Measurements from ENCODE around the gene TFDP2. TPM values are rescaled to one million over a fixed set of nuclear protein-coding genes. Genes with fewer than 3 reads are reported as not detected.
"Not testable (repeated sequence)": the region's sequence is repeated elsewhere in the genome, so short reads cannot be mapped to it uniquely, and the experiment has no call there.

Gene TFDP2
- total and polyA plus RNA-seq, 9 donors = 21.3 to 43.7 (median 34.7) TPM

GRCh38 chr3:142152384-142152783 is 3.0 kb upstream of the TFDP2 start:
- no CpG with 5 or more reads among the region's 3 CpGs for WGBS (ENCODE audit: insufficient coverage)
- no peak overlapping the region for H3K4me3 ChIP-seq (ENCODE audit: low read length)
- peaks cover 6% of the 10 kb centered on the region for H3K4me1 ChIP-seq (ENCODE audit: control insufficient read depth, insufficient read depth, low read length)
- no peaks in the 10 kb centered on the region for H3K36me3 ChIP-seq (ENCODE audit: control insufficient read depth, insufficient read depth, low read length)
- DNase-seq = no peak
- H3K27ac ChIP-seq (ENCODE audit: low read length) = no peak overlapping the region
- H3K9me3 ChIP-seq (replicated peaks; ENCODE audit: control insufficient read depth, low read depth, low read length) = no peaks in the 10 kb centered on the region
- H3K27me3 ChIP-seq (ENCODE audit: control insufficient read depth, insufficient read depth, low read length) = no peaks in the 10 kb centered on the region

DNA sequence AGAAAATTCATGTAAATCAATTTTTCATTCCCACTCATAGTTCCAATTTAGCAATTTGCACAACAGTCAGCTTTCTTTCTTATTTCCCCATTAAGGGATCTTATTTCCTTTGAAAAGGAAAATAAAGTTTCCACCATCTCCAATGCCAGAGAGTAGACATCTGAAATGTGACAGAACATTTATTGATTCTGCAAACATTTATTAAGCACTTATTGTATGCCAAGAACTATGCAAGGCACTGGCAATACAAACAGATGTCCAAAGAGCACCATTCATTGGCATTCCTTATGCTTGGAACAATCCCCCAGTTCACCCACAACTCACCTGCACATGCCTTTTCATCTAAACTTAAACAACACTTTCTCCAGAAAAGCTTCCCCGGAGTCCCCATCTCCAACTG is 2.5 kb upstream of the TFDP2 start:
- Histone ChIP-seq H3K27me3 (ENCODE audit: control insufficient read depth, insufficient read depth, low read length) (no peaks in the 10 kb centered on the region), H3K27ac (ENCODE audit: low read length) (no peak overlapping the region), H3K36me3 (ENCODE audit: control insufficient read depth, insufficient read depth, low read length) (no peaks in the 10 kb centered on the region), H3K9me3 (replicated peaks; ENCODE audit: control insufficient read depth, low read depth, low read length) (no peaks in the 10 kb centered on the region), H3K4me1 (ENCODE audit: control insufficient read depth, insufficient read depth, low read length) (peaks cover 6% of the 10 kb centered on the region), H3K4me3 (ENCODE audit: low read length) (no peak overlapping the region)
- 89% methylated on average over 1 of the region's 1 CpG for WGBS (ENCODE audit: insufficient coverage)
- DNase-seq = no peak

- H3K27ac ChIP-seq (ENCODE audit: low read length) = no peak overlapping the region
- no peaks in the 10 kb centered on the region for H3K9me3 ChIP-seq (replicated peaks; ENCODE audit: control insufficient read depth, low read depth, low read length)
- no peak overlapping the region for H3K4me3 ChIP-seq (ENCODE audit: low read length)
- H3K27me3 ChIP-seq (ENCODE audit: control insufficient read depth, insufficient read depth, low read length) = no peaks in the 10 kb centered on the region
- no peak for DNase-seq
- H3K4me1 ChIP-seq (ENCODE audit: control insufficient read depth, insufficient read depth, low read length) = peaks cover 6% of the 10 kb centered on the region
- H3K36me3 ChIP-seq (ENCODE audit: control insufficient read depth, insufficient read depth, low read length) = no peaks in the 10 kb centered on the region
- no CpG with 5 or more reads among the region's 3 CpGs for WGBS (ENCODE audit: insufficient coverage)
These were observed 1.9 kb upstream of the TFDP2 start for GRCh38 chr3:142151240-142151639.

DNA sequence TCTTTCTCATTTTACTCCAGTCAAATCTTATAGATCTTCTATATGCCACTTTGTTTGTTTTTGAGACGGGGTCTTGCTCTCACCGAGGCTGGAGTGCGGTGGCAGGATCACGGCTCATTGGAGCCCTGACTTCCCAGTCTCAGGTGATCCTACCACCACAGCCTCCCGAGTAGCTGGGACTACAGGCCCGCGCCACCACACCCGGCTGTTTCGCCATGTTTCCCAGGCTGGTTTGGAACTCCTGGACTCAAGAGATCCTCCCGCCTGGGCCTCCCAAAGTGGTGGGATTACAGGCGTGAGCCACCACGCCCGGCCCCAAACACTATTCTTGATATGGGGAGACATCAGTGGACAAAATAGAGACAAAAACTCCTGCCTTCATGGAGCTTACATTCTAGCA is 927 bp upstream of the TFDP2 start:
- Histone ChIP-seq H3K9me3 (replicated peaks; ENCODE audit: control insufficient read depth, low read depth, low read length) (no peaks in the 10 kb centered on the region), H3K36me3 (ENCODE audit: control insufficient read depth, insufficient read depth, low read length) (no peaks in the 10 kb centered on the region), H3K4me3 (ENCODE audit: low read length) (no peak overlapping the region), H3K27me3 (ENCODE audit: control insufficient read depth, insufficient read depth, low read length) (no peaks in the 10 kb centered on the region), H3K27ac (ENCODE audit: low read length) (no peak overlapping the region), H3K4me1 (ENCODE audit: control insufficient read depth, insufficient read depth, low read length) (peaks cover 6% of the 10 kb centered on the region)
- 96% methylated on average over 11 of the region's 13 CpGs for WGBS (ENCODE audit: insufficient coverage)
- DNase-seq = no peak

- no peaks in the 10 kb centered on the region for H3K36me3 ChIP-seq (ENCODE audit: control insufficient read depth, insufficient read depth, low read length)
- peak overlapping the region; percentile 47 for H3K27ac ChIP-seq (ENCODE audit: low read length)
- WGBS (ENCODE audit: insufficient coverage) = 0% methylated on average over 4 of the region's 14 CpGs
- peak overlapping the region; percentile 71 for H3K4me3 ChIP-seq (ENCODE audit: low read length)
- no peaks in the 10 kb centered on the region for H3K9me3 ChIP-seq (replicated peaks; ENCODE audit: control insufficient read depth, low read depth, low read length)
- DNase-seq = no peak
- H3K4me1 ChIP-seq (ENCODE audit: control insufficient read depth, insufficient read depth, low read length) = peaks cover 6% of the 10 kb centered on the region
- H3K27me3 ChIP-seq (ENCODE audit: control insufficient read depth, insufficient read depth, low read length) = no peaks in the 10 kb centered on the region
These were observed 289 bp upstream of the TFDP2 start for GRCh38 chr3:142149673-142149992.

DNA sequence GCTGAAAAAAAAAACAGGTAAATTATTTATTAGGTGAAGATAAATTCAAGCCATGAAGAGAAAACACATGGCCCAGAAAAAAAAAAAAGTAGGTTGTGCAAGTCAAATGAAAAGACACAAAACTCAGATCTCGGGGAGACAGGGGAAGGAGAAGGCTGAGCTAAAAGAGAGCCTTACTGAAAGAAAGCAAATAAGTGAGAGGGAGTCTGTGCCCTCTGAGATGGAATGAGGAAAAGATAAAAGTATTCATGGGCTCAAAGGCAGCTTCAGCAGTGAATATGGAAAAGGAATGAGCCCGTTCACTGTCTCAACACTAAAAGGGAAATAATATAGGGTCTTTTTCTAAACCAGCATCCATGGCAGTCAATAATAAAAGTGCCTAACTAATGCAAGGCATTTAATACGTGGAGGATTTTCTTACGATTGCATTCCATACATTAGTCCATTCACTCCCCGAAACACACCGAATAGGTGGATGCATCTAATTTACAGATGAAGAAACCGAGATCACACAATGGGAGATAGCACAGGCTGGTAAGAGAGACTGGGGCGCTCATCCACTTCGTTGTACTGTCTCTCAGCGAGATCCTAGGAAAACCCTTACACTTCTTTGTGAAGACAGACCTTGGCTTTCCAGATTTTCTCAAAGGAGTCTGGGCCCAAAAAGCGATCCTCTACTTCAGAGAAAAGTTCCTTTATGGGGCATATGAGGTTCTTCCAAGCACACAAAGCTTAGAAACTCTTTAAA is 1.1 kb downstream of the TFDP2 start:
- WGBS (ENCODE audit: insufficient coverage) = 40% methylated on average over 1 of the region's 11 CpGs
- peak overlapping the region; percentile 80 for H3K27ac ChIP-seq (ENCODE audit: low read length)
- DNase-seq = no peak

GRCh38 chr3:142144587-142144986 is 4.8 kb downstream of the TFDP2 start:
- not testable (repeated sequence) for H3K27me3 ChIP-seq (ENCODE audit: control insufficient read depth, insufficient read depth, low read length); H3K4me1 ChIP-seq (ENCODE audit: control insufficient read depth, insufficient read depth, low read length); H3K4me3 ChIP-seq (ENCODE audit: low read length); H3K9me3 ChIP-seq (replicated peaks; ENCODE audit: control insufficient read depth, low read depth, low read length); H3K27ac ChIP-seq (ENCODE audit: low read length); DNase-seq; H3K36me3 ChIP-seq (ENCODE audit: control insufficient read depth, insufficient read depth, low read length)
- WGBS (ENCODE audit: insufficient coverage) = no CpG with 5 or more reads among the region's 5 CpGs

More for the DNA sequence above, 1.1 kb downstream of the TFDP2 start:
- H3K27me3 ChIP-seq (ENCODE audit: control insufficient read depth, insufficient read depth, low read length) = no peaks in the 10 kb centered on the region
- H3K36me3 ChIP-seq (ENCODE audit: control insufficient read depth, insufficient read depth, low read length) = no peaks in the 10 kb centered on the region
- H3K4me3 ChIP-seq (ENCODE audit: low read length) = peak overlapping the region; percentile 71
- H3K4me1 ChIP-seq (ENCODE audit: control insufficient read depth, insufficient read depth, low read length) = peaks cover 6% of the 10 kb centered on the region
- no peaks in the 10 kb centered on the region for H3K9me3 ChIP-seq (replicated peaks; ENCODE audit: control insufficient read depth, low read depth, low read length)

DNA sequence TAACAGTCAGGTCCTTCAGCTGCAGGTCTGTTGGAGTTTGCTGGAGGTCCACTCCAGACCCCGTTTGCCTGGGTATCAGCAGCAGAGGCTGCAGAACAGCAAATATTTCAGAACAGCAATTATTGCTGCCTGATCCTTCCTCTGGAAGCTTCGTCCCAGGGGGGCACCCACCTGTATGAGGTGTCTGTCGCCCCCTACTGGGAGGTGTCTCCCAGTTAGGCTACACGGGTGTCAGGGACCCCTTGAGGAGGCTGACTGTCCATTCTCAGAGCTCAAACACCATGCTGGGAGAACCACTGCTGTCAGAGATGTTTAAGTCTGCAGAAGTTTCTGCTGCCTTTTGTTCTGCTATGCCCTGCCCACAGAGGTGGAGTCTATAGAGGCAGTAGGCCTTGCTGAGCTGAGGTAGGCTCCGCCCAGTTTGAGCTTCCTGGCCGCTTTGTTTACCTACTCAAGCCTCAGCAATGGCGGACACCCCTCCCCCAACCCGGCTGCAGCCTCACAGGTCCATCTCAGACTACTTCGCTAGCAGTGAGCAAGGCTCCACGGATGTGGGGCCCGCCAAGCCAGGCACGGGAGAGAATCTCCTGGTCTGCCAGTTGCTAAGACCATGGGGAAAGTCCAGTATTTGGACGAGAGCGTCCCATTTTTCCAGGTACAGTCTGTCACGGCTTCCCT is 8.6 kb downstream of the TFDP2 start:
- H3K4me1 ChIP-seq (ENCODE audit: control insufficient read depth, insufficient read depth, low read length); H3K27me3 ChIP-seq (ENCODE audit: control insufficient read depth, insufficient read depth, low read length); H3K4me3 ChIP-seq (ENCODE audit: low read length); H3K36me3 ChIP-seq (ENCODE audit: control insufficient read depth, insufficient read depth, low read length); DNase-seq; H3K27ac ChIP-seq (ENCODE audit: low read length); H3K9me3 ChIP-seq (replicated peaks; ENCODE audit: control insufficient read depth, low read depth, low read length): not testable (repeated sequence)
- 97% methylated on average over 11 of the region's 15 CpGs for WGBS (ENCODE audit: insufficient coverage)

DNA sequence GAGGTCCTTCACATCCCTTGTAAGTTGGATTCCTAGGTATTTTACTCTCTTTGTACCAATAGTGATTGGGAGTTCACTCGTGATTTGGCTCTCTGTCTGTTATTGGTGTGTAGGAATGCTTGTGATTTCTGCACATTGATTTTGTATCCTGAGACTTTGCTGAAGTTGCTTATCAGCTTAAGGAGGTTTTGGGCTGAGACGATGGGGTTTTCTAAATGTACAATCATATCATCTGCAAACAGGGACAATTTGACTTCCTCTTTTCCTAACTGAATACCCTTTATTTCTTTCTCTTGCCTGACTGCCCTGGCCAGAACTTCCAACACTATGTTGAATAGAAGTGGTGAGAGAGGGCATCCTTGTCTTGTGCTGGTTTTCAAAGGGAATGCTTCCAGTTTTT is 12.3 kb downstream of the TFDP2 start:
- H3K4me3 ChIP-seq (ENCODE audit: low read length) = not testable (repeated sequence)

GRCh38 chr3:142134799-142135325 is 14.5 kb downstream of the TFDP2 start:
- WGBS (ENCODE audit: insufficient coverage) = no CpG with 5 or more reads among the region's 3 CpGs
- no peaks in the 10 kb centered on the region for H3K9me3 ChIP-seq (replicated peaks; ENCODE audit: control insufficient read depth, low read depth, low read length)
- no peaks in the 10 kb centered on the region for H3K4me1 ChIP-seq (ENCODE audit: control insufficient read depth, insufficient read depth, low read length)
- no peaks in the 10 kb centered on the region for H3K27me3 ChIP-seq (ENCODE audit: control insufficient read depth, insufficient read depth, low read length)
- no peak overlapping the region for H3K4me3 ChIP-seq (ENCODE audit: low read length)
- no peaks in the 10 kb centered on the region for H3K36me3 ChIP-seq (ENCODE audit: control insufficient read depth, insufficient read depth, low read length)
- H3K27ac ChIP-seq (ENCODE audit: low read length) = no peak overlapping the region
- DNase-seq = no peak

More for the DNA sequence above, 12.3 kb downstream of the TFDP2 start:
- no CpG with 5 or more reads among the region's 2 CpGs for WGBS (ENCODE audit: insufficient coverage)
- H3K36me3 ChIP-seq (ENCODE audit: control insufficient read depth, insufficient read depth, low read length); H3K4me1 ChIP-seq (ENCODE audit: control insufficient read depth, insufficient read depth, low read length); H3K27me3 ChIP-seq (ENCODE audit: control insufficient read depth, insufficient read depth, low read length); H3K9me3 ChIP-seq (replicated peaks; ENCODE audit: control insufficient read depth, low read depth, low read length); DNase-seq; H3K27ac ChIP-seq (ENCODE audit: low read length): not testable (repeated sequence)

All from muscle of leg (tissue), 11 donors.